ENCODE measurements around the gene HADHB. TPM values are rescaled to one million over a fixed set of nuclear protein-coding genes. Genes with fewer than 3 reads are reported as not detected.

HADHB gene
- total RNA-seq, 1 donor from 2014 or later: 96.8 TPM

DNA sequence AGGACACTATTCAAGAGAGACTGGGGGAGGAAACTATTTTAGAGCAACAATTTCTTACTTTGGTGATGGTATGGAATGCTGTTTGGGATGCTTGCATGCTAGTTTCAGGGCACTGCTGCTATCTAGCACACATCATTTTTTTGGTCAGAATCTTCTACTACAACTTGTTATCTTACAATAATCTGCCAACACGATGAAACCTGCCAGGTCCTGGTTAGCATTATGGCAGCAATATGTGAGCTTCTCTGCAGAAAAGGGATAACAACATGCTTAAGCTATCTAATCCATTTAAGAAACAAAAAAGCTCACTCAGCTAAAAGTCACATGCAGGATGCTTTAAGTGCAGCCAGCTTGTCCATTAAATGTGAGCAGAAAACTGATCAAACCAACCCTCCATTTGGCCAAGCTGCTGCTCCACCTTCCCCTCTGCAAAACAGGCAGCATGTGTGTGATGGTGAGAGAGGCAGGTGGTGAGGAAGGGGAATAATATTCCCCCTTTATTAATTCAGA is 41.7 kb upstream of the HADHB start:
- no peak overlapping the region for H3K27ac Mint-ChIP-seq (ENCODE audit: unreplicated experiment)
- TF ChIP-seq CTCF (IDR thresholded peaks at IDR 0.05): no peak
- H3K27me3 Mint-ChIP-seq (ENCODE audit: low read depth): no peaks in the 10 kb centered on the region
- DNase-seq (ENCODE audit: low spot score): no peak
- H3K4me1 Mint-ChIP-seq (ENCODE audit: low read depth): no peaks in the 10 kb centered on the region
- no peaks in the 10 kb centered on the region for H3K9me3 Mint-ChIP-seq (ENCODE audit: low read depth)
- no peak overlapping the region for H3K4me3 Mint-ChIP-seq (ENCODE audit: unreplicated experiment)
- H3K36me3 Mint-ChIP-seq (ENCODE audit: low read depth): peaks cover 36% of the 10 kb centered on the region

GRCh38 chr2:26203906-26204305 is 40.8 kb upstream of the HADHB start:
- no peak for TF ChIP-seq CTCF (IDR thresholded peaks at IDR 0.05)
- H3K27ac Mint-ChIP-seq (ENCODE audit: unreplicated experiment): no peak overlapping the region
- H3K4me3 Mint-ChIP-seq (ENCODE audit: unreplicated experiment): no peak overlapping the region
- no peaks in the 10 kb centered on the region for H3K9me3 Mint-ChIP-seq (ENCODE audit: low read depth)
- H3K27me3 Mint-ChIP-seq (ENCODE audit: low read depth): no peaks in the 10 kb centered on the region
- no peak for DNase-seq (ENCODE audit: low spot score)
- H3K4me1 Mint-ChIP-seq (ENCODE audit: low read depth): no peaks in the 10 kb centered on the region
- peaks cover 36% of the 10 kb centered on the region for H3K36me3 Mint-ChIP-seq (ENCODE audit: low read depth)

DNA sequence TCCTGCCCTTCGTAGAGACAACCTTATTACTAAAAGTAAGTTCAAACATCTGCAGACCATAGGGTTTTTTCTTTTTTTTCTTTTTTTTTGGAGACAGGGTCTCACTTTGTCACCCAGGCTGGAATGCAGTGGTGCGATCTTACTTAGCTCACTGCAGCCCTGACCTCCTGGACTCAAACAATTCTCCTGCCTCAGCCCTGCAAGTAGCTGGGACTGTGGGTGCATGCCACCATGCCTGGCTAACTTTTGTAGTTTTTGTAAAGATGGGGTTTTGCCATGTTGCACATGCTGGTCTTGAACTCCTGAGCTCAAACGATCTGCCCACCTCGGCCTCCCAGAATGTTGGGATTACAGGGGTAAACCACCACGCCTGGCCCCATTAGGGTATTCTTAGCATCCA is 32.7 kb upstream of the HADHB start:
- Mint-ChIP-seq H3K4me1 (ENCODE audit: low read depth) (no peaks in the 10 kb centered on the region), H3K9me3 (ENCODE audit: low read depth) (no peaks in the 10 kb centered on the region), H3K36me3 (ENCODE audit: low read depth) (peaks cover 47% of the 10 kb centered on the region), H3K27ac (ENCODE audit: unreplicated experiment) (no peak overlapping the region), H3K27me3 (ENCODE audit: low read depth) (no peaks in the 10 kb centered on the region), H3K4me3 (ENCODE audit: unreplicated experiment) (no peak overlapping the region)
- no peak for TF ChIP-seq CTCF (IDR thresholded peaks at IDR 0.05)
- no peak for DNase-seq (ENCODE audit: low spot score)

GRCh38 chr2:26214759-26215158 is 30.0 kb upstream of the HADHB start:
- Mint-ChIP-seq H3K36me3 (ENCODE audit: low read depth) (peaks cover 48% of the 10 kb centered on the region), H3K27ac (ENCODE audit: unreplicated experiment) (no peak overlapping the region), H3K4me3 (ENCODE audit: unreplicated experiment) (no peak overlapping the region), H3K27me3 (ENCODE audit: low read depth) (no peaks in the 10 kb centered on the region), H3K9me3 (ENCODE audit: low read depth) (peaks cover 7% of the 10 kb centered on the region), H3K4me1 (ENCODE audit: low read depth) (no peaks in the 10 kb centered on the region)
- TF ChIP-seq CTCF (IDR thresholded peaks at IDR 0.05): no peak
- no peak for DNase-seq (ENCODE audit: low spot score)

DNA sequence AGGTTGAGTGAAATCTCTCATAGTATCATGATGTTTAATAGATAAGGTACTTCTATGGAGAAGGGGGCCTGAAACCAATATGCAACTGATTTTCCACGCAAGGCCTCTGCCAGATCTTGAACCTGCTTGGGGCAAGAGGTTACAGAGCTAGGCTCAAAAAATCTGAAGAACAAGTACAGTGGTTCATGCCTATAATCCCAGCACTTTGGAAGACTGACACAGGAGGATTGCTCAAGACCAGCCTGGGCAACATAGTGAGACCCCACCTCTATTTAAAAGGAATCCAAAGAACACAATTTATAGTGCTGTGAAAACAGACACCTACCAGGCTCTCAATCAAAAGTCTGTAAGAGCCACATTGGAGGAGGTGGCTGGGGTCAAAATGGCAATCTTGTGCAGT is 28.9 kb upstream of the HADHB start:
- TF ChIP-seq CTCF (IDR thresholded peaks at IDR 0.05): no peak
- Mint-ChIP-seq H3K4me3 (ENCODE audit: unreplicated experiment) (no peak overlapping the region), H3K9me3 (ENCODE audit: low read depth) (peaks cover 7% of the 10 kb centered on the region), H3K27me3 (ENCODE audit: low read depth) (no peaks in the 10 kb centered on the region), H3K4me1 (ENCODE audit: low read depth) (no peaks in the 10 kb centered on the region), H3K27ac (ENCODE audit: unreplicated experiment) (no peak overlapping the region), H3K36me3 (ENCODE audit: low read depth) (peaks cover 46% of the 10 kb centered on the region)
- no peak for DNase-seq (ENCODE audit: low spot score)

Measured in chondrocyte (in vitro differentiated cells).